Measurements from ENCODE around the gene SDF4. TPM values are rescaled to one million over a fixed set of nuclear protein-coding genes. Genes with fewer than 3 reads are reported as not detected.

SDF4 gene
- total RNA-seq, 4 donors from 2014 or later: 42.6 to 143 (median 87.8) TPM

- TF ChIP-seq, protein P1, sequence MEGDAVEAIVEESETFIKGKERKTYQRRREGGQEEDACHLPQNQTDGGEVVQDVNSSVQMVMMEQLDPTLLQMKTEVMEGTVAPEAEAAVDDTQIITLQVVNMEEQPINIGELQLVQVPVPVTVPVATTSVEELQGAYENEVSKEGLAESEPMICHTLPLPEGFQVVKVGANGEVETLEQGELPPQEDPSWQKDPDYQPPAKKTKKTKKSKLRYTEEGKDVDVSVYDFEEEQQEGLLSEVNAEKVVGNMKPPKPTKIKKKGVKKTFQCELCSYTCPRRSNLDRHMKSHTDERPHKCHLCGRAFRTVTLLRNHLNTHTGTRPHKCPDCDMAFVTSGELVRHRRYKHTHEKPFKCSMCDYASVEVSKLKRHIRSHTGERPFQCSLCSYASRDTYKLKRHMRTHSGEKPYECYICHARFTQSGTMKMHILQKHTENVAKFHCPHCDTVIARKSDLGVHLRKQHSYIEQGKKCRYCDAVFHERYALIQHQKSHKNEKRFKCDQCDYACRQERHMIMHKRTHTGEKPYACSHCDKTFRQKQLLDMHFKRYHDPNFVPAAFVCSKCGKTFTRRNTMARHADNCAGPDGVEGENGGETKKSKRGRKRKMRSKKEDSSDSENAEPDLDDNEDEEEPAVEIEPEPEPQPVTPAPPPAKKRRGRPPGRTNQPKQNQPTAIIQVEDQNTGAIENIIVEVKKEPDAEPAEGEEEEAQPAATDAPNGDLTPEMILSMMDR (IDR thresholded peaks at IDR 0.05; ENCODE audit: low read depth): no peak
Observed at GRCh38 chr1:1225238-1225845, 6.5 kb downstream of the SDF4 start.

DNA sequence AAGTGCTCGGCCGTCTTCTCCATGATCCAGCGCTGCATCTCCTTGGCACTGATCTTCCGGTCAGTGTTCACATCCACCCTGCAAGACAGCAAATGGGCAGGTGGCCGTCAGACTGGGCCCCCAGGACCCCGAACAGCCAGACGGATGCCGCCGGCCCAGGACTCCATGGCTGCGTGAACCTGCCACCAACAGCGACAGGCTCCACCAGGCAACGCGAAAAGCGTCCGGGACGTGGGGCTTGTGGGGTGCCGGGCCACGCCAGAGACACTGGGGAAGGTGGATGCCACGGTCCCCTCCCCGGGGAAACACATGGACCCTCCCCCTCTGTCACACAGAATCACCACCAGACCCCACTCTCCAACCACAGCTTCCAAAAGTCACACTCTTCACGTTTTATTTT, 7.9 kb downstream of the SDF4 start:
- TF ChIP-seq, protein P1 (IDR thresholded peaks at IDR 0.05; ENCODE audit: low read depth): no peak

GRCh38 chr1:1223321-1223720, 8.5 kb downstream of the SDF4 start:
- TF ChIP-seq, protein P1 (IDR thresholded peaks at IDR 0.05; ENCODE audit: low read depth): no peak

- TF ChIP-seq, protein P1 (IDR thresholded peaks at IDR 0.05; ENCODE audit: low read depth): no peak
Observed at GRCh38 chr1:1222575-1223225, 9.1 kb downstream of the SDF4 start.

DNA sequence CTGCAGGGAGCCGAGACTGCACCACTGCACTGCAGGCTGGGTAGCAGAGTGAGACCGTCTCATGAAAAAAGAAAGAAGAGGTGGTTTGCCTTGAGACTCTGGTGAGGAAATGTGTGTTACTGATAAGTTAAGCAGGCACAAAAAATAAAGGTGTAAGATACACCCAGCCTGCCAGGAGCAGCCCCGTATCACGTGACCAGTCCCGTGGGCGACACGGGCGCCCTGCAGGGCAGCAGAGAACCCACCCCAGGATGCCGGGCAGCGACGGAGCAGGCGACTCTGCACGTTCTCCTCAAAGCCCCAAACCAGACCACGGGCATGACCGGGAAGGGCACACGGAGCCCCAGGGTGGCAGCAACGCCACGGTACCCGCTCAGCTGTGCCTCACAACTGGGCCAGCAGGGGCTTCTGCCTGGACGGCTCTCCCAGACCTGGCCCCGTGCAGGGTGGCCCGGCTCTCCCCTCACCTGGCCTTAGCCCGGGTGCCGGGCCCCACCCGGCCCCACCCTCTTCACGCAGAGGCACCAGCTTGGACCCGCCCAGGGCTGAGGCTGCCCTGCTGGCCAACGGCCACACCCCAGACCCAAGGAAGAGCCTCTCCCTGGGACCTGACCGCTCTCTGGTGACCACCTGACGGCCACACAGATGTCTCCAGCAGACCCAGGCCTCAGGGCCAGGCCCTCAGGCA, 9.8 kb downstream of the SDF4 start:
- TF ChIP-seq, protein P1 (IDR thresholded peaks at IDR 0.05; ENCODE audit: low read depth): no peak

GRCh38 chr1:1220197-1220596, 11.6 kb downstream of the SDF4 start:
- TF ChIP-seq, protein P1 (IDR thresholded peaks at IDR 0.05; ENCODE audit: low read depth): no peak

GRCh38 chr1:1219341-1219740, 12.5 kb downstream of the SDF4 start:
- TF ChIP-seq, protein P1 (IDR thresholded peaks at IDR 0.05; ENCODE audit: low read depth): no peak
